ENCODE measurements around the gene IGHMBP2. TPM values are rescaled to one million over a fixed set of nuclear protein-coding genes. Genes with fewer than 3 reads are reported as not detected.
A peak's percentile ranks its signal among the peaks of the same experiment; 100 is the strongest.

IGHMBP2 gene
- total RNA-seq, 6 experiments from 2014 or later: 5.8 to 21.2 (median 11.5) TPM

DNA sequence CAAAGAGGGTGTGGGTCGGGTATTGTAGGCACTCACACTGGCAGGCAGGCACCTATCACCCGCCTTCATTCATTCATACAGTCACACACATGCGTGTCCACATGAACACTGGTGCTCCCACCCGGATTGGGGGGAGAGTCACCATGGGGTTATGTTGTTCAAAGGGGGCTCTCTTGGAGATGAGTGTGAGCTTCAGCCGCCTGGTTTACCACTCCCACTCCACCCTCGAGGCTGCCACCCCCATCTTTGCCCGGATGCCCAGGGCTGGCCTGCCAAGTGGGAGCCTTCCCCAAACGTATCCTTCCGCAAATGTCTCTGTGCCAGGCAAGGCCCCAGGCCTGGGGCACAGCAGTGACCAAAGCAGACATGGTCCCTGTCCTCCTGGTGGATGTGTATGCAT, 54.5 kb downstream of the IGHMBP2 start:
- WGBS (ENCODE audit: insufficient coverage, low coverage, low lambda C conversion rate, missing lambda C conversion rate): 100% methylated on average over 1 of the region's 9 CpGs
- ATAC-seq: no peak
- intact Hi-C loops (cut with DNase I): no loop called here

DNA sequence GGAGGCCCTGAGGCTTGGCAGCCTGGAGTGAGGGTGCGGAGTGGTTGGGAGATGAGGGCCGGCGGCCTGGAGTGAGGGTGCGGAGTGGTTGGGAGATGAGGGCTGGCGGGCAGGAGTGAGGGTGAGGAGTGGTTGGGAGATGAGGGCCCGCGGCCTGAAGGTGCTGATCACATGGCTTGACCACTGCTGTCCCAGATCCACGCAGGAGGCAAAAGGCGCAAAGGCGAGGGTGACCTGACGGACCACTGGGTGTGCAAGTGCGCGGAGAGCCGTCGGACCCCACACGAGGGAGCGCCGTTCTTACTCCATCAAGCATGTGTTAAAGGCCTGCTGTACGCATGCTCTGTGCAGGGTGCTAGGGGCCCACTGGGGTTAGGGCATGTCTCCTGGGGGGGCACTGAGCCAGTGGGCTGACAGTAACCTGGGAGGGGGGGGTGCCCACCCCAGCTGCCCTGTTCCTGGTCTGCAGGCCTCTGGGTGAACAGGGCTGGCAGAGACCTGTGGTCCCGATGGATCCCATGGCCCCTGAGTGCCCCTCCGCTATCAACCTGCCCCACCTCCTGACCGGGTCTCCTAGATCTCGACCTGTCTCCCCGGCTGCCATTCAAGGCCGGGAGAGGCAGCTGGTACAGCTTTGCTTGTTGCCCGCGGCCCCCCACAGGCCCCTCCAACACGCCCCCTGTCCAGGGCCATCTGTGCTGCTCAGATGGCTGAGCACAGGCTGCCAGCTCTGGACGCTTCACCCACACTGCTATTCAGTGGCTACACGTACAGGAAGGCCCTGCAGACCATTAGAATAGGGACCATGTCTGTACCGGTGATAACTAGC, 56.0 kb downstream of the IGHMBP2 start:
- H3K4me3 ChIP-seq: no peak overlapping the region
- no peak for ATAC-seq
- DNase-seq: peak in 1 of 3 donors; percentile 45
- intact Hi-C loops (cut with DNase I): no loop called here
- no peak overlapping the region for H3K27ac ChIP-seq
- H3K4me1 ChIP-seq: no peaks in the 10 kb centered on the region
- WGBS (ENCODE audit: insufficient coverage, low coverage, low lambda C conversion rate, missing lambda C conversion rate): 94% methylated on average over 11 of the region's 31 CpGs
- H3K9me3 ChIP-seq: no peaks in the 10 kb centered on the region
- H3K36me3 ChIP-seq: no peaks in the 10 kb centered on the region
- H3K27me3 ChIP-seq: no peaks in the 10 kb centered on the region
- TF ChIP-seq, protein P1, sequence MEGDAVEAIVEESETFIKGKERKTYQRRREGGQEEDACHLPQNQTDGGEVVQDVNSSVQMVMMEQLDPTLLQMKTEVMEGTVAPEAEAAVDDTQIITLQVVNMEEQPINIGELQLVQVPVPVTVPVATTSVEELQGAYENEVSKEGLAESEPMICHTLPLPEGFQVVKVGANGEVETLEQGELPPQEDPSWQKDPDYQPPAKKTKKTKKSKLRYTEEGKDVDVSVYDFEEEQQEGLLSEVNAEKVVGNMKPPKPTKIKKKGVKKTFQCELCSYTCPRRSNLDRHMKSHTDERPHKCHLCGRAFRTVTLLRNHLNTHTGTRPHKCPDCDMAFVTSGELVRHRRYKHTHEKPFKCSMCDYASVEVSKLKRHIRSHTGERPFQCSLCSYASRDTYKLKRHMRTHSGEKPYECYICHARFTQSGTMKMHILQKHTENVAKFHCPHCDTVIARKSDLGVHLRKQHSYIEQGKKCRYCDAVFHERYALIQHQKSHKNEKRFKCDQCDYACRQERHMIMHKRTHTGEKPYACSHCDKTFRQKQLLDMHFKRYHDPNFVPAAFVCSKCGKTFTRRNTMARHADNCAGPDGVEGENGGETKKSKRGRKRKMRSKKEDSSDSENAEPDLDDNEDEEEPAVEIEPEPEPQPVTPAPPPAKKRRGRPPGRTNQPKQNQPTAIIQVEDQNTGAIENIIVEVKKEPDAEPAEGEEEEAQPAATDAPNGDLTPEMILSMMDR (IDR thresholded peaks at IDR 0.05): no peak
- TF ChIP-seq POLR2A (IDR thresholded peaks at IDR 0.05): no peak

More for the DNA sequence above, 54.5 kb downstream of the IGHMBP2 start:
- Histone ChIP-seq H3K4me1 (no peaks in the 10 kb centered on the region), H3K4me3 (no peak overlapping the region), H3K27ac (no peak overlapping the region), H3K27me3 (no peaks in the 10 kb centered on the region), H3K9me3 (no peaks in the 10 kb centered on the region), H3K36me3 (no peaks in the 10 kb centered on the region)
- DNase-seq: no peak
- no peak for TF ChIP-seq POLR2A (IDR thresholded peaks at IDR 0.05)
- TF ChIP-seq, protein P1 (IDR thresholded peaks at IDR 0.05): no peak

DNA sequence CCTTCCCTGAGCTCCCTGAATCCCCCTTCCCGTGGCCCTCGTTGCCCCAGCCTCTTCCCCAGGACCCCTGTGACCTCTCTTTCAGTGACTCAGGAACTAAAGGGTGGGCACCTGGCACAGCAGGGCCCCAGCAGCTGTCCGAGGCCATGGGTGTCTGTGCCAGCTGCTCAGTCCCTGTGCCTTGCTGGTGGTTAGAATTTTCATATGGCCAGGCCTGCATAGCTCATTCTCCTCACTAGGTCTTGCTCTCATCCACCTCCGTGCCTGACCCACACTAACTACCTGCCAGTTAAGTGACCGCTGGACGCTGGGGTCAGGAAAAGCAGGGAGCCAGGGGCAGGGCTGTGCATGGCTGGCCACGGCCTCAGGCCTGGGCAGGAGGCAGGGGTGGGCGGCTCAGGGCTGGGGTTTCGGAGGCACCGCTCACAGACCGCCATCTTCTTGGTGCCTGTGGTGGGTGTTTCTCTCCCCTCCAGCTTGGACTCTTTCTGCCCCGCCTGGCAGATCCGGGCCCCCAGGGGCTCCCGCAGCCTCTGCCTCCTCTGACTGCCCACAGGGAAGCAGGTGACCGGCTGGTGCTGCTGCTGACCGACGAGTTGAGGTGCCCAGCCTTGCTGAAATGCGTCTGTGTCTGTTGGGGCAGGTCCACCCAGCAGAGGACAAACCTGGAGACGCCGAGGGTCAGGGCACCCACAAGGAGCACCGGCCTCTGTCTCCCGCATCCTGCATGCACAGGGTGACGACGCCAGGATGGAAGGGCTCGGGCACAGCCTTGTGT, 56.8 kb downstream of the IGHMBP2 start:
- ATAC-seq (no peak), DNase-seq (peak in 1 of 3 donors; percentile 49)
- no peaks in the 10 kb centered on the region for H3K9me3 ChIP-seq
- H3K4me3 ChIP-seq: no peak overlapping the region
- TF ChIP-seq, protein P1 (IDR thresholded peaks at IDR 0.05): no peak
- no peak for TF ChIP-seq POLR2A (IDR thresholded peaks at IDR 0.05)
- H3K27me3 ChIP-seq: no peaks in the 10 kb centered on the region
- H3K4me1 ChIP-seq: no peaks in the 10 kb centered on the region
- 95% methylated on average over 4 of the region's 25 CpGs for WGBS (ENCODE audit: insufficient coverage, low coverage, low lambda C conversion rate, missing lambda C conversion rate)
- intact Hi-C loops (cut with DNase I): no loop called here
- H3K27ac ChIP-seq: no peak overlapping the region
- no peaks in the 10 kb centered on the region for H3K36me3 ChIP-seq

DNA sequence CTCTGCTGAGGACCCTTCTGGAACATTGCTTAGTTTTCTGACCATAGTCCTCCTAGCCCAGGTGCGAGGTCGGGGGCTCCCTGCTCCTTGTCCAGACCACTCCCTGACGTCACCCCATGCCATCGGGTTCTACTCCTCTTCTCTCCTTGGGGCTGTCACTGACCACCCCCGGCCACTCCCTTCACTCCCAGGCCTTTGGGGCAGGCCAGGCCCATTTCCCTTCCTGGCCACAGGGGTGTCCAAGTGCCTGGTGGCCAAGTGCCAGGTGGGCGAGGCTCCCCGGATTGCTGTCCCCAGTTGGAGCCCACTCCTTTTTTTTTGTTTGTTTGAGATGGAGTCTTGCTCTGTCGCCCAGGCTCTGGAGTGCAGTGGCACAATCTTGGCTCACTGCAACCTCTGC, 57.6 kb downstream of the IGHMBP2 start:
- TF ChIP-seq, protein P1 (IDR thresholded peaks at IDR 0.05): no peak
- no peak for TF ChIP-seq POLR2A (IDR thresholded peaks at IDR 0.05)
- Histone ChIP-seq H3K27ac (no peak overlapping the region), H3K4me1 (no peaks in the 10 kb centered on the region), H3K36me3 (no peaks in the 10 kb centered on the region), H3K27me3 (no peaks in the 10 kb centered on the region), H3K4me3 (no peak overlapping the region), H3K9me3 (no peaks in the 10 kb centered on the region)
- ATAC-seq: no peak
- intact Hi-C loops (cut with DNase I): no loop called here
- peak in 1 of 3 donors; percentile 46 for DNase-seq
- 78% methylated on average over 5 of the region's 8 CpGs for WGBS (ENCODE audit: insufficient coverage, low coverage, low lambda C conversion rate, missing lambda C conversion rate)
